Epithelial cell of proximal tubule (primary cell): ENCODE measurements around the gene SNX22. TPM values are rescaled to one million over a fixed set of nuclear protein-coding genes. Genes with fewer than 3 reads are reported as not detected.

ENCODE experiments used
- DNase-seq: peaks from one replicate; pipeline ENCODE4 v3.0.0-alpha.2; 2011; ENCODE audit warnings: low read depth
- H3K4me3 ChIP-seq: 2 replicates; pipeline ENCODE4 v1.5.1; 2011; ENCODE audit warnings: low read depth, mild to moderate bottlenecking, low read length
- CTCF ChIP-seq: conservative IDR thresholded peaks from 2 replicates; pipeline ENCODE4 v1.5.1; 2012; ENCODE audit warnings: low read depth, mild to moderate bottlenecking, low read length
- total RNA-seq: library from RNA; depleted of rRNA; stranded (reverse); fragments of >200 nt; gene quantifications from 2 replicates; pipeline ENCODE4 v1.2.3, GENCODE V29; 2015

The SNX22 gene
- total RNA-seq, 1 donor from 2014 or later, result 0.86 TPM

GRCh38 chr15:64163659-64164362, 12.3 kb downstream of the SNX22 start:
- no peak for TF ChIP-seq CTCF
- peak; percentile 55 for DNase-seq

GRCh38 chr15:64164436-64164835, 12.9 kb downstream of the SNX22 start:
- no peak for DNase-seq
- TF ChIP-seq CTCF, result no peak
- no peak overlapping the region for H3K4me3 ChIP-seq

More at GRCh38 chr15:64163659-64164362, 12.3 kb downstream of the SNX22 start:
- peak overlapping the region; percentile 46 for H3K4me3 ChIP-seq

GRCh38 chr15:64166102-64166890, 14.8 kb downstream of the SNX22 start:
- no peak overlapping the region for H3K4me3 ChIP-seq
- no peak for DNase-seq
- TF ChIP-seq CTCF, result no peak

GRCh38 chr15:64180235-64180824, 28.8 kb downstream of the SNX22 start:
- no peak overlapping the region for H3K4me3 ChIP-seq
- no peak for DNase-seq
- TF ChIP-seq CTCF, result no peak

GRCh38 chr15:64182859-64183370, 31.4 kb downstream of the SNX22 start:
- TF ChIP-seq CTCF, result no peak
- DNase-seq, result no peak
- H3K4me3 ChIP-seq, result no peak overlapping the region

DNA sequence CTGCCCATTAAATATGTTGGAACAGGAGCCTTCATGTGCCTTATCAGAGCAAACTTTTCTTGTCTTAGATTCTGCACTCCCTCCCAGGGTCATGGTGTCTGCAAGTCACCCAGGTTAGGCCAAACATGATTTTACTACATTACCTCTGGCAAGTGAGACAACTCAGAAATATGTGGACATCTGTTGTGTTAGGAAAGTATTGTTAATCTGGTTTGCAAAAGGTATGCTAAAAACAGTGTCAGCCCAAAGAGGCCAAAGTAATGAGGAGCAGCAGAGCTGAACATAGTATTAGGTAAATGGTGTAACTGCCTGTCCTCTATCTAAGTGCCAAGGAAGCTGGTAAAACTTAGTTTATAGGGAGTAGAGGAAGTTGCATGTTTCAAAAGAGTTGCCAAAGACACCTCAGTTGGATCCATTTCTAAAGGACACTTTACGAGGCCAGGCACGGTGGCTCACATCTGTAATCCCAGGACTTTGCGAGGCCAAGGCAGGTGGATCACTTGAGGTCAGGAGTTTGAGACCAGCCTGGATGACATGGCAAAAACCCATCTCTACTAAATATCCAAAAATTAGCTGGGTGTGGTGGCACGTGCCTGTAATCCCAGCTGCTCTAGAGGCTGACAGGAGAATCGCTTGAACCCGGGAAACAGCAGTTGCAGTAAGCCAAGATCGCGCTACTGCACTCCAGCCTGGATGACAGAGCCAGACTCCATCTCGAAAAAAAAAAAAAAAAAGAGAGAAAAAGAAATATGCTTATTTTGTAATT, 33.8 kb downstream of the SNX22 start:
- H3K4me3 ChIP-seq, result no peak overlapping the region
- no peak for DNase-seq
- TF ChIP-seq CTCF, result no peak
